Astrocyte (in vitro differentiated cells and primary cell): Measurements from ENCODE around the gene LHFPL3. TPM values are rescaled to one million over a fixed set of nuclear protein-coding genes. Genes with fewer than 3 reads are reported as not detected.

Experiments
- DNase-seq: peaks from one replicate; pipeline ENCODE4 v3.0.0-alpha.2; 2010; ENCODE audit warnings: low read depth
- FAIRE-seq: peaks from 2 replicates; lab custom pipeline; 2011; peaks lifted over from hg19 to GRCh38; lab: Jason Lieb, UNC
- H2AFZ ChIP-seq: 2 replicates; pipeline ENCODE4 v1.6.0; 2012; ENCODE audit warnings: low read depth, low read length, inconsistent platforms
- H3K27ac ChIP-seq: 2 replicates; pipeline ENCODE4 v1.5.1; 2011; ENCODE audit warnings: low read depth, low read length, inconsistent platforms
- H3K27me3 ChIP-seq: 2 replicates; pipeline ENCODE4 v1.6.0; 2011; ENCODE audit warnings: low read length, inconsistent platforms; ENCODE audit not compliant: insufficient read depth
- H3K36me3 ChIP-seq: 2 replicates; pipeline ENCODE4 v1.5.1; 2011; ENCODE audit warnings: low read length, inconsistent platforms; ENCODE audit not compliant: insufficient read depth
- H3K4me1 ChIP-seq: 2 replicates; pipeline ENCODE4 v1.5.1; 2011; ENCODE audit warnings: low read length, inconsistent platforms; ENCODE audit not compliant: insufficient read depth
- H3K4me2 ChIP-seq: 2 replicates; pipeline ENCODE4 v1.6.0; 2012; ENCODE audit warnings: low read length, inconsistent platforms
- H3K4me3 ChIP-seq: 2 replicates; pipeline ENCODE4 v1.5.1; 2011; ENCODE audit warnings: low read depth, mild to moderate bottlenecking, low read length, inconsistent platforms; ENCODE audit not compliant: insufficient read depth
- H3K79me2 ChIP-seq: 2 replicates; pipeline ENCODE4 v1.6.0; 2012; ENCODE audit warnings: mild to moderate bottlenecking, low read length, inconsistent platforms; ENCODE audit not compliant: insufficient read depth
- H3K9ac ChIP-seq: 2 replicates; pipeline ENCODE4 v1.6.0; 2012; ENCODE audit warnings: mild to moderate bottlenecking, low read length, inconsistent platforms
- H3K9me3 ChIP-seq: 2 replicates; pipeline ENCODE4 v1.5.1; 2012; ENCODE audit warnings: low read depth, mild to moderate bottlenecking, low read length, inconsistent platforms; ENCODE audit not compliant: insufficient read depth
- H4K20me1 ChIP-seq: 2 replicates; pipeline ENCODE4 v1.6.0; 2012; ENCODE audit warnings: low read length, inconsistent platforms; ENCODE audit not compliant: insufficient read depth
- H3K27ac Mint-ChIP-seq: one replicate; pipeline ENCODE4 v1.8.0; 2021; ENCODE audit warnings: mild to moderate bottlenecking, mixed read lengths; ENCODE audit not compliant: unreplicated experiment
- H3K27me3 Mint-ChIP-seq: one replicate; pipeline ENCODE4 v1.8.0; 2021; ENCODE audit warnings: low read depth, mixed read lengths; ENCODE audit not compliant: unreplicated experiment
- H3K36me3 Mint-ChIP-seq: one replicate; pipeline ENCODE4 v1.8.0; 2021; ENCODE audit warnings: low read depth, mixed read lengths; ENCODE audit not compliant: unreplicated experiment
- H3K4me1 Mint-ChIP-seq: one replicate; pipeline ENCODE4 v1.8.0; 2021; ENCODE audit warnings: low read depth, mixed read lengths; ENCODE audit not compliant: unreplicated experiment
- H3K4me3 Mint-ChIP-seq: one replicate; pipeline ENCODE4 v1.8.0; 2021; ENCODE audit warnings: mild to moderate bottlenecking, moderate library complexity, mixed read lengths; ENCODE audit not compliant: unreplicated experiment
- H3K9me3 Mint-ChIP-seq: one replicate; pipeline ENCODE4 v1.8.0; 2021; ENCODE audit warnings: mild to moderate bottlenecking, mixed read lengths; ENCODE audit not compliant: unreplicated experiment
- CTCF ChIP-seq: IDR thresholded peaks from 2 replicates; pipeline ENCODE4 v1.5.1; 2011; ENCODE audit warnings: low read depth, mild to moderate bottlenecking, inconsistent platforms, low read length, moderate library complexity; ENCODE audit not compliant: insufficient read depth
- EZH2 ChIP-seq: IDR thresholded peaks from 2 replicates; pipeline ENCODE4 v1.6.1; 2012; ENCODE audit warnings: mild to moderate bottlenecking, low read length, inconsistent platforms; ENCODE audit not compliant: insufficient read depth
- total RNA-seq: library from RNA; stranded (reverse); gene quantifications from 2 replicates; pipeline ENCODE4 v1.2.1, GENCODE V29; 2021

Gene LHFPL3
- total RNA-seq, 1 donor from 2014 or later = not detected

DNA sequence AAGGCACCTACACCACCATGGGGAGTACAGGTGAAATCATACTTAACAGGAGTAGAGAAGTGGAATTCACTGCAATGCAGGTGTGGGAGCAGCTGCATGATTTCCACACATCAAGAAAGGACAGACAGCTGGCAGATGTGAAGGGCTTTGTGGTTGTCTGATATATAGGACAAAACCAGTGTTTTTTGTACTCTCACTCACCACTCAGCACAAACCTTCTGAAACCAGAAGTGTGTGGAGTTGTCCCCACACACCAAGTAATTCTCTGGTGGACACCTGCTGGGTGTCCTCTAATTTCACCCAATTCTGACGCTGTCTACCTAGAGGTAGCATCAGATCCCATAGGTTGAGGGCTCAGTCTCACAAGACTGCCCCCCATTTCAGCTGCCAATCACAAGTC, 357.9 kb downstream of the LHFPL3 start:
- Mint-ChIP-seq H3K27ac (no peak overlapping the region), H3K4me3 (no peak overlapping the region), H3K36me3 (no peaks in the 10 kb centered on the region), H3K4me1 (no peaks in the 10 kb centered on the region), H3K9me3 (no peaks in the 10 kb centered on the region), H3K27me3 (no peaks in the 10 kb centered on the region)
- Histone ChIP-seq H3K4me3 (no peak overlapping the region), H3K27me3 (no peaks in the 10 kb centered on the region), H3K36me3 (no peaks in the 10 kb centered on the region), H3K4me1 (no peaks in the 10 kb centered on the region), H3K79me2 (no peaks in the 10 kb centered on the region), H3K4me2 (no peak overlapping the region), H4K20me1 (no peaks in the 10 kb centered on the region), H3K9me3 (no peaks in the 10 kb centered on the region), H2AFZ (no peak overlapping the region), H3K9ac (no peak overlapping the region), H3K27ac (no peak overlapping the region)
- no peak for FAIRE-seq
- no peak for TF ChIP-seq CTCF
- no peak for TF ChIP-seq EZH2
- no peak for DNase-seq

DNA sequence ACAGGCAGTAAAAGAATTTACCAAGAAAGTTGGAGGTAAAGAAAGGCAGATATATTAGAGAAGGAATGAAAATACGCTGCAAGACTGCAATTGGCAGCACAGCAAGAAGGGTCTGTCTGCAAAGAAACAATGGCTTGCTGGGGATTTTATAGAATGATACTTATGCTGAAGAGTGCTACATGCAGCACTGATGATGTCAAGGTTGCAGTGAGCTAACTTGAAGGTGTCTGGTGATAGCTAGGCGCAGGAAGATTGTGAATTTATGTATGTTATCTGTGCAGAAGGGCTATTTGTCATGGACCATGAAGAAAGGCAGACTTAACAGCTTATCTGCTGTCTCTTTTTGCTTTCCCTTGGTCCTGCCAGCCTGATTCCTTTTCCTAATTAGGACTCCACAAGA, 366.3 kb downstream of the LHFPL3 start:
- no peaks in the 10 kb centered on the region for H3K36me3 Mint-ChIP-seq
- H3K9me3 ChIP-seq = peaks cover 4% of the 10 kb centered on the region
- no peaks in the 10 kb centered on the region for H3K4me1 Mint-ChIP-seq
- H3K9me3 Mint-ChIP-seq = peaks cover 2% of the 10 kb centered on the region
- H3K4me3 Mint-ChIP-seq = no peak overlapping the region
- H3K4me2 ChIP-seq = no peak overlapping the region
- H3K79me2 ChIP-seq = no peaks in the 10 kb centered on the region
- no peaks in the 10 kb centered on the region for H3K36me3 ChIP-seq
- H3K27me3 ChIP-seq = no peaks in the 10 kb centered on the region
- no peaks in the 10 kb centered on the region for H3K4me1 ChIP-seq
- H2AFZ ChIP-seq = no peak overlapping the region
- TF ChIP-seq EZH2 (no peak), CTCF (no peak)
- no peaks in the 10 kb centered on the region for H3K27me3 Mint-ChIP-seq
- no peak overlapping the region for H3K27ac Mint-ChIP-seq
- H4K20me1 ChIP-seq = no peaks in the 10 kb centered on the region
- H3K9ac ChIP-seq = no peak overlapping the region
- DNase-seq (no peak), FAIRE-seq (no peak)
- H3K27ac ChIP-seq = no peak overlapping the region
- H3K4me3 ChIP-seq = no peak overlapping the region

GRCh38 chr7:104695563-104695962, 367.2 kb downstream of the LHFPL3 start:
- no peak overlapping the region for H3K27ac ChIP-seq
- no peaks in the 10 kb centered on the region for H3K79me2 ChIP-seq
- no peak overlapping the region for H2AFZ ChIP-seq
- no peaks in the 10 kb centered on the region for H3K27me3 ChIP-seq
- H3K4me3 ChIP-seq = no peak overlapping the region
- H3K36me3 Mint-ChIP-seq = no peaks in the 10 kb centered on the region
- no peaks in the 10 kb centered on the region for H3K4me1 ChIP-seq
- no peak overlapping the region for H3K27ac Mint-ChIP-seq
- H4K20me1 ChIP-seq = no peaks in the 10 kb centered on the region
- H3K27me3 Mint-ChIP-seq = no peaks in the 10 kb centered on the region
- peaks cover 4% of the 10 kb centered on the region for H3K9me3 ChIP-seq
- H3K9me3 Mint-ChIP-seq = peaks cover 2% of the 10 kb centered on the region
- H3K36me3 ChIP-seq = no peaks in the 10 kb centered on the region
- no peak overlapping the region for H3K9ac ChIP-seq
- DNase-seq (no peak), FAIRE-seq (no peak)
- TF ChIP-seq EZH2 (no peak), CTCF (no peak)
- H3K4me3 Mint-ChIP-seq = no peak overlapping the region
- H3K4me1 Mint-ChIP-seq = no peaks in the 10 kb centered on the region
- no peak overlapping the region for H3K4me2 ChIP-seq
